ENCODE results near the gene SKI. TPM values are rescaled to one million over a fixed set of nuclear protein-coding genes. Genes with fewer than 3 reads are reported as not detected.

SKI gene
- total RNA-seq: 13.5 and 20.2 TPM in 2 replicates

GRCh38 chr1:2228157-2228594 is at the start of gene SKI:
TSS of gene SKI (plus strand) at chr1:2228319. CDS start at chr1:2228767, 448 bp downstream.
- peak within 1 kb of the TSS; percentile 86 for H3K4me3 ChIP-seq (ENCODE audit: low read depth, low read length)
- no peak for TF ChIP-seq CTCF (conservative IDR thresholded peaks at IDR 0.05; ENCODE audit: low read depth, low read length)
- no peak for DNase-seq (ENCODE audit: low read depth)

- H3K4me3 ChIP-seq (ENCODE audit: low read depth, low read length): no peak overlapping the region
- no peak for DNase-seq (ENCODE audit: low read depth)
- TF ChIP-seq CTCF (conservative IDR thresholded peaks at IDR 0.05; ENCODE audit: low read depth, low read length): no peak
These were observed 49.2 kb upstream of the SKI start for GRCh38 chr1:2178875-2179274.

GRCh38 chr1:2179283-2180013 is 48.7 kb upstream of the SKI start:
- no peak overlapping the region for H3K4me3 ChIP-seq (ENCODE audit: low read depth, low read length)
- no peak for DNase-seq (ENCODE audit: low read depth)

GRCh38 chr1:2180297-2181245 is 47.5 kb upstream of the SKI start:
- no peak for DNase-seq (ENCODE audit: low read depth)
- no peak overlapping the region for H3K4me3 ChIP-seq (ENCODE audit: low read depth, low read length)
- TF ChIP-seq CTCF (conservative IDR thresholded peaks at IDR 0.05; ENCODE audit: low read depth, low read length): no peak

More at GRCh38 chr1:2179283-2180013, 48.7 kb upstream of the SKI start:
- no peak for TF ChIP-seq CTCF (conservative IDR thresholded peaks at IDR 0.05; ENCODE audit: low read depth, low read length)

DNA sequence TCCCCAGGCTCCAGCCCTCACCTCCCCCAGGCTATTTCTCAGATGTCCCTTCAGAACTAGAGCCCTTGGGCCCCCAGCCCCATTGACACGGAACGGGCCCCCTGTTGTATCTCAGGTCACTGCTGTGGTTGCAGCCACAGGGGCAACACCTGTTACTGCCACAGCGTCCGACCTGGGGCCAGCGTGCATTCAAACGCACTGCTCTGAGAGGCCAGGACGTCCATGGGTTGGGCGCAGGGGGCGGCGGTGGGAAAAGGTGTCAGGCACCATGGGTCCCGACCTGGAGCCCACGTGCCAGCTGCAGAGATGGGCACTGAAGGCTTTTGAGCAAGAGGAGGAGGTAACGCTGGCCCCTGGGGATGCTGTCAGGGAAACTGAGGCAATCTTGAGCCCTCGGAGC is 46.8 kb upstream of the SKI start:
- H3K4me3 ChIP-seq (ENCODE audit: low read depth, low read length): no peak overlapping the region
- no peak for DNase-seq (ENCODE audit: low read depth)
- TF ChIP-seq CTCF (conservative IDR thresholded peaks at IDR 0.05; ENCODE audit: low read depth, low read length): no peak

- H3K4me3 ChIP-seq (ENCODE audit: low read depth, low read length): no peak overlapping the region
- TF ChIP-seq CTCF (conservative IDR thresholded peaks at IDR 0.05; ENCODE audit: low read depth, low read length): no peak
- no peak for DNase-seq (ENCODE audit: low read depth)
These were observed 46.4 kb upstream of the SKI start for GRCh38 chr1:2181752-2182151.

Data from epithelial cell of proximal tubule (primary cell).